BE2C (cell line): ENCODE results near the gene NDUFS6.

Source experiments
- DNase-seq: peaks from one replicate; pipeline ENCODE4 v3.0.0-alpha.2; 2020
- H3K27me3 ChIP-seq: fragments of 250-450 bp; sonication (Bioruptor Pico); 2 replicates; pipeline ENCODE4 v1.5.1; 2020; ENCODE audit warnings: mild to moderate bottlenecking
- H3K36me3 ChIP-seq: fragments of 250-450 bp; sonication (Bioruptor Pico); 2 replicates; pipeline ENCODE4 v1.5.1; 2020; ENCODE audit warnings: mild to moderate bottlenecking
- H3K4me1 ChIP-seq: fragments of 250-450 bp; sonication (Bioruptor Pico); 2 replicates; pipeline ENCODE4 v1.5.1; 2020
- H3K4me3 ChIP-seq: 2 replicates; pipeline ENCODE4 v1.5.1; 2011; ENCODE audit warnings: low read depth, low read length
- H3K9me3 ChIP-seq: fragments of 250-450 bp; sonication (Bioruptor Pico); 2 replicates; pipeline ENCODE4 v1.5.1; 2020
- TF ChIP-seq, protein P1 (sequence below): IDR thresholded peaks from 2 replicates; pipeline ENCODE4 v1.5.1; 2012; ENCODE audit warnings: mild to moderate bottlenecking, low read depth, low read length

Gene NDUFS6

DNA sequence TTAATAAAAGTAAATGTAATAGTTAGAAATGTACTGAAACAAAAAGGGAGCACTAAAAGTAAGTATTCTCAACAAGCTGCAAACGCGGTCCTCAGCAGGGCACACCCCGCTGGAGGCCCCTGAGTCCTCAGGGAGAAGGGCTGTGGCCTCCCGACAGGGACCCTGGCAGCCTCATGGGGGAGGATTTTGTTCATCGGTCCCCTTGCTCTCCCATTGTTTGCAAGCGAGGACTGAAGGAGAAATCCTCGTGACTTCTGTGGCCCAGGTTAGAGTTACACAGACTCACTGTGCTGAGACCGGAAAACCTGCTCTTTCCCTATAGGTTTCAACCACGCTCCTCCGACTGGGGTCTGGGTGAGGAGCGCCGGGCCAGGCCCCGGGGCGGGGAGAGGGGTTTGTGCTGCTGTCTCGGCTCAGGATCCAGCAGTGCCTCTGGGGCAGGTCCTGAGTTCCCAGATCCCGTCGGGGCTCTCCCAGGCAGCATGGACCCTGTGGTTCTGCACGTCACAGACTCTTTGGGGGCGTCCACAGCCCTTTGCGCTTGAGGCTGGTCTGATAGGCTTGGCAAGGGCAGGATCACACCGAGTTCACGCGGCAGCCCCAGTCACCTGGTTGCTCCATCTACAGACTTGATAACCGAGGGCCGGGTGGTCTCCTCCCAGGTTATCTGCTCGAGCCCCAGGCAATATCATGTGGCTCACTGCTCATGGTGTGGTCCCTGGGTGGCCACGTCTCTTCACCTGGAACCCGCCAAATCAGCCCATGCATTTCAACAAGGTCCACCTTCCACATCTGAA, 40.4 kb upstream of the NDUFS6 start:
- no peaks in the 10 kb centered on the region for H3K4me1 ChIP-seq
- no peaks in the 10 kb centered on the region for H3K9me3 ChIP-seq
- H3K27me3 ChIP-seq, result peaks cover 57% of the 10 kb centered on the region
- no peak for DNase-seq
- H3K4me3 ChIP-seq, result no peak overlapping the region
- no peaks in the 10 kb centered on the region for H3K36me3 ChIP-seq
- TF ChIP-seq, protein P1, sequence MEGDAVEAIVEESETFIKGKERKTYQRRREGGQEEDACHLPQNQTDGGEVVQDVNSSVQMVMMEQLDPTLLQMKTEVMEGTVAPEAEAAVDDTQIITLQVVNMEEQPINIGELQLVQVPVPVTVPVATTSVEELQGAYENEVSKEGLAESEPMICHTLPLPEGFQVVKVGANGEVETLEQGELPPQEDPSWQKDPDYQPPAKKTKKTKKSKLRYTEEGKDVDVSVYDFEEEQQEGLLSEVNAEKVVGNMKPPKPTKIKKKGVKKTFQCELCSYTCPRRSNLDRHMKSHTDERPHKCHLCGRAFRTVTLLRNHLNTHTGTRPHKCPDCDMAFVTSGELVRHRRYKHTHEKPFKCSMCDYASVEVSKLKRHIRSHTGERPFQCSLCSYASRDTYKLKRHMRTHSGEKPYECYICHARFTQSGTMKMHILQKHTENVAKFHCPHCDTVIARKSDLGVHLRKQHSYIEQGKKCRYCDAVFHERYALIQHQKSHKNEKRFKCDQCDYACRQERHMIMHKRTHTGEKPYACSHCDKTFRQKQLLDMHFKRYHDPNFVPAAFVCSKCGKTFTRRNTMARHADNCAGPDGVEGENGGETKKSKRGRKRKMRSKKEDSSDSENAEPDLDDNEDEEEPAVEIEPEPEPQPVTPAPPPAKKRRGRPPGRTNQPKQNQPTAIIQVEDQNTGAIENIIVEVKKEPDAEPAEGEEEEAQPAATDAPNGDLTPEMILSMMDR, result no peak

DNA sequence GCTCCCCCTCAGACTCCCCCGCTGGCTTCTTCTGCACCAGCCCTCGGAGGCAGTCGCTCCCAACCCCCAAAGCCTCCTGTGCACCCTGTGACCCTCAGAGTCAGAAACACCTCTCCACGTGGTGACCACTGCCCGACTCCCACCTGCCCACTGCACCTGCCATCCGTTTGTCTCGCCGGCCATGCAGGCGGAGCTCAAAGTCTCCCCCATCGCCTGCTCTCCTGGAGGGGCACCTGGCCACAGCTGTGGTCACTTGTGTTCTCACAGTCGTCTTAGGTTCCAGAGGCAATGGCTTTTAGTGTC, 39.8 kb upstream of the NDUFS6 start:
- no peaks in the 10 kb centered on the region for H3K4me1 ChIP-seq
- no peak overlapping the region for H3K4me3 ChIP-seq
- H3K36me3 ChIP-seq, result no peaks in the 10 kb centered on the region
- no peaks in the 10 kb centered on the region for H3K9me3 ChIP-seq
- no peak for DNase-seq
- TF ChIP-seq, protein P1, result no peak
- H3K27me3 ChIP-seq, result peaks cover 51% of the 10 kb centered on the region

DNA sequence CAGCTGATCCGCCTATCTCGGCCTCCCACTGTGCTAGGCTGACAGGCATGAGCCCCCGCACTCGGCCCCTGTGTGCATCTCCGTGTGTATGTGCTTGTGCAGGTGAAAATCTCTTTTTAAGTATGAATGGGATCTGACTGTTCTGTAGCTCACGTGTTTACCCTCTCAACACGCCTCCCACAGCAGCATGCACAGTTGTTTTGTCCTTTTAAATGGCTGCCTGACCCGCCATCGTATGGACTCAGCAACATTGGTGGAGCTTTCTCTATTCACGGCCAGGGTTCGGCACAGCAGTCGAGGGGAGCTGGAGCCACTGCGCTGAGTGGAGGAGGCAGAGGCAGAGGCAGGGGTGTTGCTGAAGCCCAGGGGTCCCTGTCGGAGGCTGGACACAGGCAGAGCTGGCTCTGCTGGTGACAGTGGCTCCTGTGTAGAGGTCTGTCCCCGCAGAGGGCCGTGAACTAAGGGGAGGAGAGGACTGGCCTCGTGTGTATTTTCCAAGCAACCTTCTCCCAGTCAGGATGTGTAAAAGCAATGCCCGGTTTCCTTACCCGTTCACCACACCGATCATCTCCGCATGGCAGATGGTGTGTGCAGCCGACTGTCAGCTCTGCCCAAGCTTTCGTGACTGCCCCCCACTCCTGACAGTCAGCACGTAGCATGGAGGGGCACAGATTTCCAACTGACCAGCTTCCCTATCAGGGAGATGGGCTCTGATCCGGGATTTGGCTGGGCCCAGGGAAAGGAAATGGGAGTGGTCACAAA, 38.9 kb upstream of the NDUFS6 start:
- Histone ChIP-seq H3K36me3 (no peaks in the 10 kb centered on the region), H3K4me1 (no peaks in the 10 kb centered on the region), H3K9me3 (no peaks in the 10 kb centered on the region), H3K27me3 (peaks cover 49% of the 10 kb centered on the region), H3K4me3 (no peak overlapping the region)
- TF ChIP-seq, protein P1, result no peak
- DNase-seq, result no peak

DNA sequence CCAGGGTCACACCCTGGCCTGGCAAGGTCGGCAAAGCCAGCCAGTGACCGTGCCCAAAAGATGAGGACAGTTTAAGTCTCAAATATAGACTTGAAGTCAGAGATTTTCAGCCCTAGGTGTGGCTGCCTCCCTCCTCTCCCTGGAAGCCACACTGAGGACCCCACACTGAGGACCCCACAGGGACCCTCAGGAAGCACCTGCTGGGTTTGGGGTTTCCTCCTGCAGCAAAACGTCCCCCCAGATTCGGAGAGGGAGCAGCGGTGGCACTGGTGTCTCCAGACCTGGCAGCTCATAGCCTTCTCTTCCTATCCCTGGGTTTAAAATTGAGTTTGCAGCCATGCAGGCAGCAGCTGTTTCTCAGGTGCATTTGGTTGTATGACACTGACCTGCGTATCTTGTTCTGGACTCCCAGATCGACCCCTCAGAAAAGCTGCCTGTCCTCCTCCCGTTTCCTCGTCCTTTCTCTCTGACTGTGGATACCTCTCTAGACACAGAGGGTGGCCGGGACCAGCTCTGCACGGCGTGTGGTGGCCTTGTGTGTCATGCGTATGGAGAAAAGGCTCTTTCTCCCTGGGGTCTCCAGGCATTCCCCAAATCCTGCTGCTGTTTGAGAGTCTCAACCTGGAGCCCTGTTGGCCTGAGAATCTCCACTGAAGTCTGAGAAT, 38.2 kb upstream of the NDUFS6 start:
- Histone ChIP-seq H3K27me3 (peaks cover 52% of the 10 kb centered on the region), H3K4me1 (no peaks in the 10 kb centered on the region), H3K4me3 (no peak overlapping the region), H3K36me3 (no peaks in the 10 kb centered on the region), H3K9me3 (no peaks in the 10 kb centered on the region)
- TF ChIP-seq, protein P1, result no peak
- no peak for DNase-seq

DNA sequence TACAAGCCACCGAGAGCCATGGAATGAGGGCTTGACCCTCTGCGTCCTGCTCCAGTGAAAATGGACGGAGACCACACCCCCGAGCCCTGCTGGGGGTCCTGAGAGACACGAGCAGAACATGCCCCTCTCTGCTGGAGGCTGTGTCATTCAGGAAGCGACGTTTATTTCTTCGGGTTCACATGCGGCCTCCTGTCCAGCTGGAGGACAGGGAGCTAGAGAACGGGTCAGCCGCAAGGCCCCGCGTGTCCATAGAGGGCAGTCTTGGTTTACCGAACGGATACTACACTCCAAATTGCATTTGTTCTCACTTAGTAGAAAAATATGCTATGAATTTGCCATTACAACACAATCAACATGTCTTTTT, 37.7 kb upstream of the NDUFS6 start:
- DNase-seq, result peak; percentile 41
- TF ChIP-seq, protein P1, result peak; percentile 79
- H3K36me3 ChIP-seq, result no peaks in the 10 kb centered on the region
- H3K4me1 ChIP-seq, result no peaks in the 10 kb centered on the region
- H3K4me3 ChIP-seq, result no peak overlapping the region
- H3K9me3 ChIP-seq, result no peaks in the 10 kb centered on the region
- peaks cover 52% of the 10 kb centered on the region for H3K27me3 ChIP-seq
